Measurements from ENCODE around the gene HABP4.
"Not testable (repeated sequence)": the region's sequence is repeated elsewhere in the genome, so short reads cannot be mapped to it uniquely, and the experiment has no call there.

- not testable (repeated sequence) for TF ChIP-seq CTCF (IDR thresholded peaks at IDR 0.05); KDM5A (IDR thresholded peaks at IDR 0.05); JUNB (IDR thresholded peaks at IDR 0.05); CHD2 (IDR thresholded peaks at IDR 0.05; ENCODE audit: low read length, partially characterized antibody)
Observed at GRCh38 chr9:96503374-96503748, 53.4 kb downstream of the HABP4 start.

Data from A549 (cell line).